ENCODE results near the gene AMACR.
"Not testable (repeated sequence)": the region's sequence is repeated elsewhere in the genome, so short reads cannot be mapped to it uniquely, and the experiment has no call there.

AMACR gene

DNA sequence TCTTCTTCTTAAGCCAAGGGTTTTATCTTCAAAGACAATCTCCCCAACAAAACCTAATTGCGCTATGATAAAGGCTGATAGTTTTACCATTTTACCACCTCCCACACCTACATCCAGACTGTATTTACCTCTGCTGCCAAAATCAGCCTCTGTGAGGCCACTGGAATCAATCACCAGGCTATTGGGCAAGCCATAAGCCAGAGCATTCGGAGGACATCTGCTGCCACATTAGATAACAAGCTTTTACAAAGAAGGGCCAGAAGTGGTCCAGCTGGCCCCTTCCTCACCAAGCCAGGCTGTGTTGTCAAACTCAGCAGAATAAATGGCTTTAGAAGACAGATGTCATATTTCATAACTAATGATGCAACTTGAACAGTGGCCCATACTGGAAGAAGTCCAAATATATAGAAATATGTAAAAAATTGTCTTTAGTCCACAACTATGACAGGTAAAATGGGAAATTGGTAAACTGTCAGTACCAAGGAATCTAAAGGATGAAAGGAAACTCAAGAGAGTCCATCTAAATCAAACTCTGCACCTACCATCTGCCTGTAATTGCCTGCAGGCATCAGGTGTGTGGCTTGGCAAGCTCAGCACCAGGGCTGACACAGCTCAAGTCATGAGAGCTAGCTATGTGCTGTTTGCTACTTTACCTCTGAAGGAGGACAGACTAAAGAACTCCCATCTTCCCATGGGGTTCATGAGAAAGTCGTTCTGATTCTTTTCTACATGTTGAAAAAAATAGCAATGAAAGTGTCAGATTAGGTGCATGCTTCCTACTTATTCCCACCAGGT, 39.4 kb downstream of the AMACR start:
- DNase-seq (ENCODE audit: low read depth in 2 of 2) = no peak
- H3K4me3 ChIP-seq (replicated peaks in 1 of 2; ENCODE audit: low read depth in 2 of 2, low read length in 2 of 2) = no peak overlapping the region
- TF ChIP-seq, protein P1, sequence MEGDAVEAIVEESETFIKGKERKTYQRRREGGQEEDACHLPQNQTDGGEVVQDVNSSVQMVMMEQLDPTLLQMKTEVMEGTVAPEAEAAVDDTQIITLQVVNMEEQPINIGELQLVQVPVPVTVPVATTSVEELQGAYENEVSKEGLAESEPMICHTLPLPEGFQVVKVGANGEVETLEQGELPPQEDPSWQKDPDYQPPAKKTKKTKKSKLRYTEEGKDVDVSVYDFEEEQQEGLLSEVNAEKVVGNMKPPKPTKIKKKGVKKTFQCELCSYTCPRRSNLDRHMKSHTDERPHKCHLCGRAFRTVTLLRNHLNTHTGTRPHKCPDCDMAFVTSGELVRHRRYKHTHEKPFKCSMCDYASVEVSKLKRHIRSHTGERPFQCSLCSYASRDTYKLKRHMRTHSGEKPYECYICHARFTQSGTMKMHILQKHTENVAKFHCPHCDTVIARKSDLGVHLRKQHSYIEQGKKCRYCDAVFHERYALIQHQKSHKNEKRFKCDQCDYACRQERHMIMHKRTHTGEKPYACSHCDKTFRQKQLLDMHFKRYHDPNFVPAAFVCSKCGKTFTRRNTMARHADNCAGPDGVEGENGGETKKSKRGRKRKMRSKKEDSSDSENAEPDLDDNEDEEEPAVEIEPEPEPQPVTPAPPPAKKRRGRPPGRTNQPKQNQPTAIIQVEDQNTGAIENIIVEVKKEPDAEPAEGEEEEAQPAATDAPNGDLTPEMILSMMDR (IDR thresholded peaks at IDR 0.05; ENCODE audit: low read depth, low read length) = no peak

DNA sequence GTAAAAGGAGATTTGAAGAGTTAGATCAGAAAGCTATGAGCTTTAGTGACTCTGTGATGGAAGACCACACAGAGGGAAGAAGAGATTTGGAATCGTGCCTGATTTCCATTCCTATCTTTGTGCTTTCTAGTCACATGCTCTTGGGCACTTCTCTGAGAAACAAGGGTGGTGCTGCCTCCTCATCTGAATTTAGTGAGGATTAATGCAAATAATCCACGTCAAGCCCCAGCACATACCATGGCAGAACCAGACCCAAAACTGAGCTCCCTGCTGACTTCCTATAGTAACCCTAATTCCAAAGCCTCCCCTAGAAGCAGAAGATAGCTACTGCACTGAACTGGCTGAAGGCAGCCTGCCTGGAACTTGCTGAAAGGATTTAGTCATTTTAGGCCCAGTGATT, 41.0 kb downstream of the AMACR start:
- no peak overlapping the region for H3K4me3 ChIP-seq (replicated peaks in 1 of 2; ENCODE audit: low read depth in 2 of 2, low read length in 2 of 2)
- TF ChIP-seq, protein P1 (IDR thresholded peaks at IDR 0.05; ENCODE audit: low read depth, low read length) = no peak
- DNase-seq (ENCODE audit: low read depth in 2 of 2) = no peak

DNA sequence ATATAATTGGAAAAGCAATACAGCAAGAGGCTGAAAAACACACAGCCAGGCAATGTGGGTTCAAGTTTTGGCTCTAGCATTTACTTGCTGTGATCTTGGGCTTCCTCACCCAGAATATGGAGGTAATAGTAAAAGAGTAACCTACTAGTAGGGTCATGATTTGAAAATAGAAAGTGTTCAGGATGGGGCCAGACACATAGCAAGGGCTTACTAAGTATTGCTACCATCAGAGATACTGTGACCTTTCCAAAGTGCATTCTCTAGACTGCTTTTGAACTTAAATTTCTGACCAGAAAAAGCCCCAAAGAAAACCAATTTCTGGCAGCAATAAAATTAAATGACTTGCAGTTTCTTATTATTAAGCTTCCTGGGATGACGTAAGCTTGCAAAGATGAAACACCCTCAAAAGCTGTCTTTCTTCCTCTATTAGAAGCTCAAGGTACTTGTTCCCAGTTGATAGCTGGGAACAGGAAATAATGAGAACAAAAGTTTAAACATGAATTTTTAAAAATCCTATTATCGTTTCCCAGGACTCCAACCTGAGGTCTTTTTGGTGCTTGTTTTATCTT, 43.6 kb downstream of the AMACR start:
- no peak for DNase-seq (ENCODE audit: low read depth in 2 of 2)
- TF ChIP-seq, protein P1 (IDR thresholded peaks at IDR 0.05; ENCODE audit: low read depth, low read length) = no peak
- no peak overlapping the region for H3K4me3 ChIP-seq (replicated peaks in 1 of 2; ENCODE audit: low read depth in 2 of 2, low read length in 2 of 2)

DNA sequence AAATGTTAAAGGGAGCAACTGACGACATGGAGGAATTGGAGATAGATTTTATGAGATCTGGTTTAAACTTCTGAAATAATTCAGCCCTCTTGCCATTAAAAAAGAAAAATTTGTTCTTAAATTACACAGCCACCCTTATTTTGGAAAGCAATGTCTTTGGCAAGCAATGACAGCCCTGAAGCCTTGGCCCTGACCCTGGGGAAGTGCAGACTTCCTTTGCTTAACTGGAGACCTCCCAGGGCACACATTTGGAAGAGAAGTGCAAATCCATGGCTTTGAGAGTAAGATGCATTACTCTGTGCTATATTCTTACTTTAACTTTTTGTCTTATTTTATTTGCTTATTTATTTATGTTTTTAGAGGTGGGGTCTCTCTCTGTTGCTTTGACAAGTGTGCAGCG, 49.7 kb downstream of the AMACR start:
- no peak for DNase-seq (ENCODE audit: low read depth in 2 of 2)
- TF ChIP-seq, protein P1 (IDR thresholded peaks at IDR 0.05; ENCODE audit: low read depth, low read length) = no peak
- H3K4me3 ChIP-seq (replicated peaks in 1 of 2; ENCODE audit: low read depth in 2 of 2, low read length in 2 of 2) = no peak overlapping the region

DNA sequence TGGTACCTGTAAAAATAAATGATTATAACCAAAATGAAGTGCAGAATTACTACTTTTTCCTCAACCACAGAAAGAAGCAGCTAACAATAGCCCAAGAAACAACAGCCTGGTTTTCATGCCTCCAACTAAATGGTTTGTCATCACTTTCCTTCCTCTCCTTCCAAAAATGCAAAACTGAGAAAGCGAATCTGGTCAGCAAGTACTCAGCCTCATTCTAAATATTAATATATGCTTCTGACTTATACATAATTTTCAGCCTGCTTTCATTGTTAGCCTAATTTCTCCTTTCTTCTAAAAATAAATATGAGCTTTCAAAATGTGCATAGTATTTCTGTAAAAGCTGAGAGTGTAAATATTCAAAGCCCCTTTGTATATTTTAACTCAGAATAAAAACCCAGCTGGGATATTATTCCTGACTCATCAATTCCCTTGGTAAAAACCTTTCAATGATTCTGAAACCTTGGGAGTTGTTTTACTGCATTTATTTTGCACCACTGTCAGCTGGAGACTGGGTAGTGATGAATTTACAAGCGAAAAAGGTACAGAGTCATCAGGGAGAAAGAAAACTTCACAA, 50.2 kb downstream of the AMACR start:
- TF ChIP-seq, protein P1 (IDR thresholded peaks at IDR 0.05; ENCODE audit: low read depth, low read length) = no peak
- no peak overlapping the region for H3K4me3 ChIP-seq (replicated peaks in 1 of 2; ENCODE audit: low read depth in 2 of 2, low read length in 2 of 2)

DNA sequence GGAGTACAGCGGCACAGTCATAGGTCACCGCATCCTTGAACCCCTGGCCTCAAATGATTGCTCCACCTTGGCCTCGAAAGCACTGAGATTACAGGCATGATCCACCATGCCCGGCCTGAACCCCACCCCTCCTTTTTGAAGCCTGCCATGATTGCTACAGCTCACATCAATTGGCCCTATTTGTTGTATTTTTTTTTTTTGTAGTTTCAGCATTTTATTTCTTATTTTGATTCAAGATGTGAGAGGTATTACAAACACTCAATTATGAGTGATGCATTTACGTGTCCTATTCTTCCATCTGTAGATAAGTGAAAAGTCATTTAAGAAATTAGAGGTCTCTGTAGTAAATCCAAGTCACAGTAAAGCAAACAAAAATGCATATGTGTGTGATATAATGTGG, 55.7 kb downstream of the AMACR start:
- DNase-seq (ENCODE audit: low read depth in 2 of 2); H3K4me3 ChIP-seq (replicated peaks in 1 of 2; ENCODE audit: low read depth in 2 of 2, low read length in 2 of 2): not testable (repeated sequence)

More for the DNA sequence above, 50.2 kb downstream of the AMACR start:
- DNase-seq (ENCODE audit: low read depth in 2 of 2) = no peak

DNA sequence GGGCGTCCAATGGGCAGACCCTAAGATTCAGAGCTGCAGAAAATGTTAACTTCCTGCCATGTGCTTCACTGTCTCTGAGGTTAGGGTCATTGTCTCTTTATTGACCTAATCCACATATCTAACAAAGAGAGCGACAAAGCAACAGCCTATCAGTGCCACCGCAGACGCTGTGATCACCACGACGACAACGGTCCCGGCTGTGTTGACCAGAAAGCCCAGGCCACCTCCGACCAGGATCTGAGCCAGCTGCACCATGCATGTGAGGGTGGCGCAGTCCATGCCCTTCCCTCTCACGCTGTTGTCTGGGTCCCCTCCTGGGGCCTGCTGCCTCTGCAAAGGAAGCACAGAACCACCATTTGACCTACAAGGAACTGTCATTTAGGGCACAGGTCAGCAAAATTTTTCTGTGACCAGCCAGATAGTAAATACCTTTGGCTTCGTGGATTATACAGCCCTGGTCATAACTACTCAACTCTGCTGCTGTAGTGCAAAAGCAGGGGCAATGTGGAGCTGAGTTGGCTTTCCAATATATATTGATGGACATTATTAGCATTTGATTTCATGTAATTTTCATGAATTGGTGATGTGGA, 63.2 kb downstream of the AMACR start:
- no peak overlapping the region for H3K4me3 ChIP-seq (replicated peaks in 1 of 2; ENCODE audit: low read depth in 2 of 2, low read length in 2 of 2)
- TF ChIP-seq, protein P1 (IDR thresholded peaks at IDR 0.05; ENCODE audit: low read depth, low read length) = no peak
- no peak for DNase-seq (ENCODE audit: low read depth in 2 of 2)
